HG02970 (cell line): ENCODE data around the gene AP3B1.
A peak's percentile ranks its signal among the peaks of the same experiment; 100 is the strongest.
"Not testable (repeated sequence)": the region's sequence is repeated elsewhere in the genome, so short reads cannot be mapped to it uniquely, and the experiment has no call there.

Experiments used
- ATAC-seq: cut with Tn5 transposase; IDR thresholded peaks from one replicate; pipeline ENCODE4 v1.9.1; 2021; ENCODE audit warnings: mild to moderate bottlenecking, moderate library complexity, moderate number of reproducible peaks; ENCODE audit not compliant: unreplicated experiment, low FRiP score

Gene AP3B1

GRCh38 chr5:78245136-78245535 lies 49.4 kb downstream of the AP3B1 start:
- no peak for ATAC-seq

- ATAC-seq, result no peak
These were observed 50.9 kb downstream of the AP3B1 start for GRCh38 chr5:78243639-78244038.

GRCh38 chr5:78243091-78243490 lies 51.4 kb downstream of the AP3B1 start:
- ATAC-seq, result no peak

- ATAC-seq, result no peak
These were observed 52.5 kb downstream of the AP3B1 start for GRCh38 chr5:78242001-78242400.

GRCh38 chr5:78237911-78238310 lies 56.6 kb downstream of the AP3B1 start:
- ATAC-seq, result no peak

GRCh38 chr5:78236046-78236445 lies 58.5 kb downstream of the AP3B1 start:
- ATAC-seq, result no peak

- no peak for ATAC-seq
These were observed 59.2 kb downstream of the AP3B1 start for GRCh38 chr5:78235289-78235688.

GRCh38 chr5:78234804-78235203 lies 59.7 kb downstream of the AP3B1 start:
- ATAC-seq, result no peak

- no peak for ATAC-seq
These were observed 62.3 kb downstream of the AP3B1 start for GRCh38 chr5:78232163-78232562.

- ATAC-seq, result no peak
These were observed 70.1 kb downstream of the AP3B1 start for GRCh38 chr5:78224358-78224757.

- peak; percentile 97 for ATAC-seq
These were observed 72.5 kb downstream of the AP3B1 start for GRCh38 chr5:78221964-78222451.

GRCh38 chr5:78221467-78221866 lies 73.0 kb downstream of the AP3B1 start:
- no peak for ATAC-seq

- ATAC-seq, result no peak
These were observed 78.5 kb downstream of the AP3B1 start for GRCh38 chr5:78215972-78216371.

GRCh38 chr5:78215565-78215964 lies 78.9 kb downstream of the AP3B1 start:
- no peak for ATAC-seq

GRCh38 chr5:78213799-78214198 lies 80.7 kb downstream of the AP3B1 start:
- no peak for ATAC-seq

GRCh38 chr5:78211052-78211451 lies 83.4 kb downstream of the AP3B1 start:
- no peak for ATAC-seq

- ATAC-seq, result no peak
These were observed 90.3 kb downstream of the AP3B1 start for GRCh38 chr5:78204241-78204640.

GRCh38 chr5:78203815-78204214 lies 90.7 kb downstream of the AP3B1 start:
- ATAC-seq, result no peak

- ATAC-seq, result no peak
These were observed 104.1 kb downstream of the AP3B1 start for GRCh38 chr5:78190402-78190801.

GRCh38 chr5:78188681-78189080 lies 105.8 kb downstream of the AP3B1 start:
- not testable (repeated sequence) for ATAC-seq

GRCh38 chr5:78187172-78187571 lies 107.3 kb downstream of the AP3B1 start:
- ATAC-seq, result no peak

- no peak for ATAC-seq
These were observed 111.7 kb downstream of the AP3B1 start for GRCh38 chr5:78182838-78183237.

GRCh38 chr5:78178356-78178755 lies 116.1 kb downstream of the AP3B1 start:
- no peak for ATAC-seq
